Right renal cortex interstitium (tissue), 3 donors: ENCODE data around the gene MC2R. TPM values are rescaled to one million over a fixed set of nuclear protein-coding genes. Genes with fewer than 3 reads are reported as not detected.

Experiments
- DNase-seq, 3 donors: peaks; one replicate each; pipeline ENCODE4 v3.0.0-alpha.2; 2013; ENCODE audit warnings: low read depth in 3 of 3, low spot score in 2 of 3
- polyA plus RNA-seq, 3 donors: library from polyadenylated mRNA; unstranded; fragments of 120-200 nt; gene quantifications; one replicate each; pipeline ENCODE4 v1.2.1, GENCODE V29; 2013; ENCODE audit not compliant: insufficient read length in 3 of 3

Gene MC2R
- polyA plus RNA-seq, result under 1 TPM in 1 of 3 donors, not detected in 2; 0.16 TPM

DNA sequence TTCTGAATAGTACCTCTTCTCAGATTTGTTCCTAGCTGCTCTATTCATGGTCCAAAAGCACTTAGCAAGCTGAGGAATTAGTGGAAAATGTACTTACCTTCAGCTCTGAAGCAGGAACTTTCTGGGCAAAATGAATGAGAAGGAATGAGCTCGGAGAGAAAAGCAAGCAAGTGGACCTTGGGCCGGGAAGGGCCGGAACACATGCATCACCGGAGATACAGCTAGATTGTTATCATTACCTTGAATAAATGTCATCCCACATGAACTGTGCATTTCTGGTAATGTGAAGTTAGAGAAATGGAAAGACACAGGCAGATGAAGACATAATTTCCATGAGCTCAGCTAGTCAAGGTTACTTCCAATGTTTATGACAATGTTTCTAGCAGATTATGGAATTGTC lies at the start of gene MC2R:
Gene MC2R (minus strand): TSS at position 146 of the 400 bp plus-strand sequence. CDS start 30,018 bp downstream, outside the sequence.
- DNase-seq, result no peak

DNA sequence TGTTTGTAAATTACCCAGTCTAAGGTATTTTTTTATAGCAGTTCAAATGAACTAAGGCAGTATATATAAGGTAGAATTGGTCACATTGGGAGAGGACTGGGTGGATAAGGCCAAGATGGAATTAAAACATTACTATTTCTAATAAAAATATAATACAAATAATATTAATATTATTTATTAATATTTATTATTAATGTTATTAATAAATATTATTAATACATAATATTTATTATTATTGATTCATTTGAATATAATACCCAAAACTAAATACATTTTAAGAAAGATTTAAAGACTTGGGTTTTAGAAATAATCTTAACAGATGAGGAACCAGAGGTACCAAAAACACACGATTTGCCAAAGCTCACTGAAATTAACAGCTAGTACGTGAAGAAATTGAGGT lies 30.5 kb upstream of the MC2R start:
- no peak for DNase-seq

GRCh38 chr18:13943338-13943737 lies 28.0 kb upstream of the MC2R start:
- DNase-seq, result no peak

DNA sequence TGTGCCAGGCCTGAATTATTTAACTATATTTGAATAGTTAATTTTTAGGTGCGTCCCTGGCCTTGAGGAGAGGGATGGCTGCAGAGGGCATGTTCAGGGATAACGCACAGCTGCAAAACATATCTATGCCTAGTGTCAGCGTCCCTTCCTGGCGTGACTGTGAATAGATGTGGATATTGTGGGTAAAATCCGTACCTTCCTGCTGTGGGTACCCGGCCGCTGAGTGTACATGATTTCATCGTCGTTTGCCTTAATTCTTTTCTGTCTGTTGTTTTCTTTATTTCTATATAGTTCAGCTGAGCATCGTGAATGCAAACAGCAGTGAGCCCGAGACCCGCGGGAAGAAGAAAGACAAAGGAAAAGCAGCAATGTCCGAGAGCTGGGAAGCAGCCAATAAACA lies 25.0 kb upstream of the MC2R start:
- DNase-seq, result no peak

DNA sequence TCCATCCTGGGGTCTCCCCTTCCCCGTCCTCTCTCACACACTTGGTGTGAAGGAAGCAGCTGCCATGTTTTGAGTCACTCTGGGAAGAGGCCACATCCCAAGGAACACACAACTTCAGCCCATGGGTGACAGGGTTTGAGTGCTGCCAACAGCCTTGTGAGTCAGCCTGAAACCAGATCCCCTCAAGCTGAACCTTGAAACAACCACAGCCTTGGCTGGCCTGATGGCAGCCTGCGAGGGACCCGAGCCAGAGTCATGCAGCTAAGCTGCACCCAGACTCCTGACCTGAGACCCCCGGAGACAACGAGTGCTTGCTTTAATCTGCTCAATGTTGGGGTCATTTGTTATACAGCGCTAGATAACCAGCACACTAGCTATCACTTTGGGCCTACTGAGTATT lies 19.3 kb upstream of the MC2R start:
- no peak for DNase-seq

GRCh38 chr18:13934058-13934457 lies 18.7 kb upstream of the MC2R start:
- no peak for DNase-seq

- DNase-seq, result no peak
Observed at GRCh38 chr18:13932285-13933025, 17.1 kb upstream of the MC2R start.

- DNase-seq, result no peak
Observed at GRCh38 chr18:13930964-13931363, 15.6 kb upstream of the MC2R start.

- no peak for DNase-seq
Observed at GRCh38 chr18:13923221-13923620, 7.9 kb upstream of the MC2R start.

- no peak for DNase-seq
Observed at GRCh38 chr18:13918898-13919297, 3.6 kb upstream of the MC2R start.

GRCh38 chr18:13917401-13917800 lies 2.1 kb upstream of the MC2R start:
- DNase-seq, result no peak

DNA sequence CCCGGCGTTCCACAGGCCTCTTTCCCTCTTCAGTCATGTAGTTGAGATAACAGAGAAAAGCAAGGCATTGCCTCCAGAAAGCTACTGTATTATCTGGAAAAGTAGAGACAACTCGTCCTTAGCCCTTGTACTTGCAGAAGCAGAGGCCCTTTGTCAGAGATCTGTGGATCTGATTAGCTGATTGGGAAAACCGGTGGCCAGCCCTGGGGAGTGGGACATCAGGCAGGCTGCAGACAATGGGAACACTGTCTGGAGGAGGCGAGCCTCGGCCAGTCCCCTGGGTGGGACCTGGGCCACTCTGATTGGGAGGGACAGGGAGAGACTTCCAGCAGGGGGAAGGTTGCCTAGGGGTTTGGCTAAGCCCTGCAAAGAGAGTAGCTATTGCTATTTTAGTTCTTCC lies 1.2 kb upstream of the MC2R start:
- DNase-seq, result no peak

DNA sequence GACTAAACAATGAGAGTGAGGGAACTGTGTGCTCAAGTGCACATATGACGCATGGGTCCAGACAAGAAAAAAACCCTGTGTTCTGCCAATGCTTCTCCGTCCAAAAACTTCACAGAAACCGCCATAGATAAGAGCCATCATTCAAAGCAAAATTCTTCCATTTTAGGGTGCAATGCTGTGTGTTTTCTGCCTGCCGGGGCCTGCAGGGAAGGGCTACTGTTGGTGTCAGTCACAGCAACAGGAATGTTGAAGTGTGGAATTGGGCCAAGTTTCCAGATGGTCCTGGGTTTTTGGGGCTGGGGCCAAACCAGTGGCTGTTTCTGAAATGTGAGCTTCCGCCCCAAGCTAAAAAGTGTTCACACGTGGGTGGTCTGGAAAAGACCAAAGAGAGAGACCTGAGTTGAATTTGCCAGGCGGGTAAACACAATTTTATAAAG lies 677 bp upstream of the MC2R start:
- DNase-seq, result peak in 2 of 3 donors; percentile 37 to 45

DNA sequence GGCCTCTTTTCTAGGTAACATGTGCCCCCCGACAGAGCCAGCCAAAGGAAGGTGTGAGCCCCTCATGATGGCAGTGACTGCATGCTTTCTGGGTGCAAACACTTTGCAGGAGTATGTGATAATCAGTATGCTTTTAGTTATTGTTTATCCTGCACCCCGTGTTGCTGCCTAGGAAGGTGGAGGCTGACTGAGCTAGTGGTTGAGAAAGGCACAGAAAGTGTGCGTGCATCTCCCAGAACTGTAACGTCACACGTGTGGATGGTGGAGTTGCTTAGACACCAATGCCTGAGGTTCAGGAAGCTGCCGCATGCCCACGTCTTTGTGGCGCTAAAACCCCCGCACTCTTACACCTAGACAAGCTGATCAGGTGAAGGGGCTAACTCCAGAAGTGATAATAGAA lies 580 bp downstream of the MC2R start:
- no peak for DNase-seq

DNA sequence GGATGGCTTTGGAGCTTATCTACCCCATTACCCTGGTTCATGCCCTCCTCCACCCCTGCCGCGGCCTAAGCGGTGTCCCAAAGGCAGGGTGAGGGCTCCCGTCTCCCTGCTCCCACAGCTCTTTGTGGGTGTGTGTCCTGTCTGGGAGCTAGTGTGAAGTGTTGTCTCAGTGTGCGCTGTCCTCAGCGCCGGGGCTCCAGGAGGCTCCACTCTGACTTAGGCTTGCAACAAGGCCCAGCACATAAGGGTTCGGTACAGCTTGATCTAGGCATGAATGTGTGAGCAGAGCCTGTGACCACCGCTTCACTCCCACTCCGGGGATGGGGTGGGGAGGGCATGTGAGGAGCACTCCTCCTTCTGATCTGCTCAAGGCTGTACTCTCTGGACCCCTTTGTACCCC lies 1.2 kb downstream of the MC2R start:
- DNase-seq, result no peak

- no peak for DNase-seq
Observed at GRCh38 chr18:13913205-13913604, 2.1 kb downstream of the MC2R start.

- no peak for DNase-seq
Observed at GRCh38 chr18:13912601-13913000, 2.7 kb downstream of the MC2R start.

- no peak for DNase-seq
Observed at GRCh38 chr18:13910986-13911385, 4.3 kb downstream of the MC2R start.

DNA sequence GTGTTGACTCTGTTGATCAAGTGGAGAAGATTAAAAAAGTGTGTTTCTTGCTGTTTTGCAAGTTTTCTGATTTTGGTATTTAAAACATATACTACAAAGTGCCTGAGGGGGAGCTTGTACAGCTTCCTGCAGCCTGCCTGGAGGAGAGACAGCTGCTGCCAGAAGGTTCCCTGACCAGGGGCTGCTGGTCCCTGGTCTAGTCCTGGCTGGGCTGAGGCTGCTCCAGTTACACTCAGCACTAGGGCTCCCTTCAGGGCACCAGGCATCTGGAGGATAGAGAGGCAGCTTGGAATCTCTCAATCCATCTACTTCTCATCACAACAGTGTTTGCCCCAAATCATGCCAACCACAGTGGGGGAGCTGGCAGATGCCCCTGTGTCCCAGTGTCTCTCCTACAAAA lies 4.8 kb downstream of the MC2R start:
- DNase-seq, result no peak

DNA sequence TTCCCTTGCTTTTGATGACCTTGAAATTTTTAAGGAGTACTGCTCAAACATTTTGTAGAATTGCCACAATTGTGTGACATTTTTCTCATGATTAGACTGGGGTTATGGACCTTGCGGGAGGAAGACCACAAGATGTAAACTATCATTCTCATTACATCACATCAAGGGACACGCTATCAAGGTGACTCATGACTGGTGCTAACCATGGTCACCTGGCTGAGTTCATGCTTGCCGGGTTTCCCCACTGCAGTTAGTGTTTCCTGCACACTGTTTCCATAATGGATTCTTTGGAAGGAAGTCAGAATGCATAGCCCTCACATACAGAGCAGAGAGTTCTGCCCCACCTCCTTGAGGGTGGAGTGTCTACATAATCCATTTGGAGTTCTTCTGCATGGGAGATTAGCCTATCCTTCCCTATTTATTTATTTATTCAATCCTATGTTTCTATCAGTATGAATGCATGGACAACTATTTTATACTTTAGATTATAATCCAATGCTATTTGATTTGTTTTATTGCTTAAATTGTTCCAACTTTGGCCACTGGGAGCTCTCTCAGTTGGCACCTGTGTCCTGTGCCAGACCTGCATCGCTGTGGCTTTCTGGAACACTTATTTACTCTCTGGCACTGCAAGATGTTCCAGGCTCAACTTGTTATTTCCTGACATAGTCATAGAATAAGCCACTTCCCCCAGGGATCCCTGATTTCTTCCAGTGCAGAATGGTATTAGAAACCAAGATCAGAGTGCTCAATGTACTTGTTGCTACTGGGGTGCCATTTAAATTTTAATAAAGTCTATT lies 6.0 kb downstream of the MC2R start:
- DNase-seq, result no peak

DNA sequence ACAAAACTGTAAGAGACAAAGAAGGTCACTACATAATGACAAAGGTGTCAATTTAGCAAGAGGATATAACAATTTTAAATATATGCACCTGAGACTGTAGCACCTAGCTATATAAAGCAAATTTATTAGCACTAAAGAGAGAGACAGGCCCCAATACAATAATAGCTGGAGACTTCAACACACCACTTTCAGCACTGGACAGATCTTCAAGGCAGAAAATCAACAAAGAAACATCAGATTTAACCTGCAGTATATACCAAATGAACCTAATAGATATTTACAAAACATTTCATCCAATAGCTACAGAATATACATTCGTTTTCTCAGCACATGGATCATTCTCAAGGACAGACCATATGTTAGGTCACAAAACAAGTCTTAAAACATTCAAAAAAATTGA lies 14.7 kb downstream of the MC2R start:
- DNase-seq, result no peak

DNA sequence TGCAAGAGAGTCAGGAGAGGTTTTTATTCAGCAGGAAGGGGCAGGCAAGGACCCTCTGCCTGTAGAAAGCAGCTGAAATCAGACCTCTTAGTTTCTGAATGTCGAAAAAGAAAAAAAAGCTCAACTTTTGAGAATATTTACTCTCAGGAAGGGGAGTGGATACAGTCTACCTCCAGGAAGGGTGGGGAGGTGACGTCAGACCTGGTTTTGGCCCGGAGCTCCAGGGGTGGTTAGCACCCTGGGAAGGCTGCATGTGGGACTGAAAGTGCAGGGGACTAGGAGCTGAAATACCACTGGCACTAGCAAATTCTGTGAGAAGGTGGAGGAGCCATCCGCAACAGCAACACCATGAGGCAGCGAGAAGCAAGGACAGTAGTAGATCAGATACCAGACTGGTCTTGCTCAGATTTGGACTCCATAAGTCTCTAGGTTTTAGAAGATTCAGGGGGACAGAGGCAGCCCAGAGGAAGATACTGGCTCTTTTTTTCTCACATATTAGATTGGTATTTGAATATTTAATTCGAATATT lies 19.8 kb downstream of the MC2R start:
- no peak for DNase-seq
